ENCODE data around the gene PRUNE1.

The PRUNE1 gene

GRCh38 chr1:151058692-151059091 lies 50.4 kb downstream of the PRUNE1 start:
- Histone ChIP-seq H3K27ac (ENCODE audit: low read length) (peak overlapping the region; percentile 77), H3K9me3 (ENCODE audit: control insufficient read depth, low read depth, low read length) (no peaks in the 10 kb centered on the region), H3K36me3 (ENCODE audit: control insufficient read depth, low read depth, low read length) (peaks cover 28% of the 10 kb centered on the region), H3K27me3 (ENCODE audit: control insufficient read depth, insufficient read depth, low read length) (no peaks in the 10 kb centered on the region), H3K9ac (ENCODE audit: low read length) (peak overlapping the region; percentile 88), H3K4me3 (ENCODE audit: low read length) (peak overlapping the region; percentile 83), H3K4me1 (ENCODE audit: control insufficient read depth, low read depth, low read length) (peaks cover 24% of the 10 kb centered on the region)

- Histone ChIP-seq H3K27ac (ENCODE audit: low read length) (peak within 1 kb of the TSS; percentile 81), H3K9me3 (ENCODE audit: control insufficient read depth, low read depth, low read length) (no peaks in the 10 kb centered on the region), H3K4me3 (ENCODE audit: low read length) (peak within 1 kb of the TSS; percentile 83), H3K36me3 (ENCODE audit: control insufficient read depth, low read depth, low read length) (peaks cover 22% of the 10 kb centered on the region), H3K9ac (ENCODE audit: low read length) (peak within 1 kb of the TSS; percentile 88), H3K27me3 (ENCODE audit: control insufficient read depth, insufficient read depth, low read length) (no peaks in the 10 kb centered on the region), H3K4me1 (ENCODE audit: control insufficient read depth, low read depth, low read length) (peaks cover 24% of the 10 kb centered on the region)
These were observed 51.1 kb downstream of the PRUNE1 start, which contains the start of gene CDC42SE1 for GRCh38 chr1:151059109-151060006. TSS of gene CDC42SE1 (minus strand) at chr1:151059622. CDS start at chr1:151055730, 3,892 bp downstream.

- H3K4me1 ChIP-seq (ENCODE audit: control insufficient read depth, low read depth, low read length), result peaks cover 24% of the 10 kb centered on the region
- H3K27me3 ChIP-seq (ENCODE audit: control insufficient read depth, insufficient read depth, low read length), result no peaks in the 10 kb centered on the region
- H3K36me3 ChIP-seq (ENCODE audit: control insufficient read depth, low read depth, low read length), result peaks cover 14% of the 10 kb centered on the region
- peak within 1 kb of the TSS; percentile 83 for H3K4me3 ChIP-seq (ENCODE audit: low read length)
- no peaks in the 10 kb centered on the region for H3K9me3 ChIP-seq (ENCODE audit: control insufficient read depth, low read depth, low read length)
- peak within 1 kb of the TSS; percentile 81 for H3K27ac ChIP-seq (ENCODE audit: low read length)
- peak within 1 kb of the TSS; percentile 88 for H3K9ac ChIP-seq (ENCODE audit: low read length)
These were observed 51.9 kb downstream of the PRUNE1 start, which contains the start of gene MLLT11 for GRCh38 chr1:151060007-151060656. TSS of gene MLLT11 (plus strand) at chr1:151060397. CDS start at chr1:151067225, 6,828 bp downstream.

GRCh38 chr1:151060657-151061421 lies 52.6 kb downstream of the PRUNE1 start:
- no peaks in the 10 kb centered on the region for H3K27me3 ChIP-seq (ENCODE audit: control insufficient read depth, insufficient read depth, low read length)
- H3K4me3 ChIP-seq (ENCODE audit: low read length), result peak overlapping the region; percentile 83
- peaks cover 24% of the 10 kb centered on the region for H3K4me1 ChIP-seq (ENCODE audit: control insufficient read depth, low read depth, low read length)
- peaks cover 7% of the 10 kb centered on the region for H3K36me3 ChIP-seq (ENCODE audit: control insufficient read depth, low read depth, low read length)
- H3K27ac ChIP-seq (ENCODE audit: low read length), result peak overlapping the region; percentile 81
- peak overlapping the region; percentile 88 for H3K9ac ChIP-seq (ENCODE audit: low read length)
- no peaks in the 10 kb centered on the region for H3K9me3 ChIP-seq (ENCODE audit: control insufficient read depth, low read depth, low read length)

- H3K27ac ChIP-seq (ENCODE audit: low read length), result peak overlapping the region; percentile 9
- peak overlapping the region; percentile 83 for H3K4me3 ChIP-seq (ENCODE audit: low read length)
- H3K4me1 ChIP-seq (ENCODE audit: control insufficient read depth, low read depth, low read length), result peaks cover 24% of the 10 kb centered on the region
- H3K27me3 ChIP-seq (ENCODE audit: control insufficient read depth, insufficient read depth, low read length), result no peaks in the 10 kb centered on the region
- no peaks in the 10 kb centered on the region for H3K9me3 ChIP-seq (ENCODE audit: control insufficient read depth, low read depth, low read length)
- H3K9ac ChIP-seq (ENCODE audit: low read length), result peak overlapping the region; percentile 88
- peaks cover 2% of the 10 kb centered on the region for H3K36me3 ChIP-seq (ENCODE audit: control insufficient read depth, low read depth, low read length)
These were observed 53.5 kb downstream of the PRUNE1 start for GRCh38 chr1:151061704-151062103.

- H3K27me3 ChIP-seq (ENCODE audit: control insufficient read depth, insufficient read depth, low read length), result no peaks in the 10 kb centered on the region
- H3K4me3 ChIP-seq (ENCODE audit: low read length), result no peak overlapping the region
- H3K9me3 ChIP-seq (ENCODE audit: control insufficient read depth, low read depth, low read length), result no peaks in the 10 kb centered on the region
- H3K27ac ChIP-seq (ENCODE audit: low read length), result no peak overlapping the region
- no peak overlapping the region for H3K9ac ChIP-seq (ENCODE audit: low read length)
- H3K4me1 ChIP-seq (ENCODE audit: control insufficient read depth, low read depth, low read length), result peaks cover 19% of the 10 kb centered on the region
- peaks cover 6% of the 10 kb centered on the region for H3K36me3 ChIP-seq (ENCODE audit: control insufficient read depth, low read depth, low read length)
These were observed 54.6 kb downstream of the PRUNE1 start for GRCh38 chr1:151062741-151063371.

- peaks cover 15% of the 10 kb centered on the region for H3K4me1 ChIP-seq (ENCODE audit: control insufficient read depth, low read depth, low read length)
- no peak overlapping the region for H3K9ac ChIP-seq (ENCODE audit: low read length)
- no peaks in the 10 kb centered on the region for H3K27me3 ChIP-seq (ENCODE audit: control insufficient read depth, insufficient read depth, low read length)
- no peak overlapping the region for H3K27ac ChIP-seq (ENCODE audit: low read length)
- no peak overlapping the region for H3K4me3 ChIP-seq (ENCODE audit: low read length)
- H3K9me3 ChIP-seq (ENCODE audit: control insufficient read depth, low read depth, low read length), result no peaks in the 10 kb centered on the region
- H3K36me3 ChIP-seq (ENCODE audit: control insufficient read depth, low read depth, low read length), result peaks cover 11% of the 10 kb centered on the region
These were observed 56.9 kb downstream of the PRUNE1 start for GRCh38 chr1:151065089-151065645.

GRCh38 chr1:151067185-151067584 lies 58.9 kb downstream of the PRUNE1 start:
- H3K4me1 ChIP-seq (ENCODE audit: control insufficient read depth, low read depth, low read length), result peaks cover 3% of the 10 kb centered on the region
- H3K9ac ChIP-seq (ENCODE audit: low read length), result no peak overlapping the region
- H3K9me3 ChIP-seq (ENCODE audit: control insufficient read depth, low read depth, low read length), result no peaks in the 10 kb centered on the region
- peaks cover 11% of the 10 kb centered on the region for H3K36me3 ChIP-seq (ENCODE audit: control insufficient read depth, low read depth, low read length)
- no peak overlapping the region for H3K27ac ChIP-seq (ENCODE audit: low read length)
- H3K27me3 ChIP-seq (ENCODE audit: control insufficient read depth, insufficient read depth, low read length), result no peaks in the 10 kb centered on the region
- H3K4me3 ChIP-seq (ENCODE audit: low read length), result no peak overlapping the region

- no peak overlapping the region for H3K27ac ChIP-seq (ENCODE audit: low read length)
- H3K9me3 ChIP-seq (ENCODE audit: control insufficient read depth, low read depth, low read length), result no peaks in the 10 kb centered on the region
- no peak overlapping the region for H3K4me3 ChIP-seq (ENCODE audit: low read length)
- H3K9ac ChIP-seq (ENCODE audit: low read length), result no peak overlapping the region
- H3K27me3 ChIP-seq (ENCODE audit: control insufficient read depth, insufficient read depth, low read length), result no peaks in the 10 kb centered on the region
- no peaks in the 10 kb centered on the region for H3K4me1 ChIP-seq (ENCODE audit: control insufficient read depth, low read depth, low read length)
- peaks cover 11% of the 10 kb centered on the region for H3K36me3 ChIP-seq (ENCODE audit: control insufficient read depth, low read depth, low read length)
These were observed 60.8 kb downstream of the PRUNE1 start for GRCh38 chr1:151069103-151069486.

GRCh38 chr1:151070474-151071276 lies 62.4 kb downstream of the PRUNE1 start, which contains the start of gene GABPB2:
TSS of gene GABPB2 (plus strand) at chr1:151070761. CDS start at chr1:151088190, 17,429 bp downstream.
- Histone ChIP-seq H3K27me3 (ENCODE audit: control insufficient read depth, insufficient read depth, low read length) (no peaks in the 10 kb centered on the region), H3K9me3 (ENCODE audit: control insufficient read depth, low read depth, low read length) (no peaks in the 10 kb centered on the region), H3K27ac (ENCODE audit: low read length) (peak within 1 kb of the TSS; percentile 92), H3K9ac (ENCODE audit: low read length) (peak within 1 kb of the TSS; percentile 94), H3K4me3 (ENCODE audit: low read length) (peak within 1 kb of the TSS; percentile 85), H3K36me3 (ENCODE audit: control insufficient read depth, low read depth, low read length) (peaks cover 11% of the 10 kb centered on the region), H3K4me1 (ENCODE audit: control insufficient read depth, low read depth, low read length) (no peaks in the 10 kb centered on the region)
